Smooth muscle cell (in vitro differentiated cells): ENCODE results near the gene ZNF385B. TPM values are rescaled to one million over a fixed set of nuclear protein-coding genes. Genes with fewer than 3 reads are reported as not detected.

Source experiments
- DNase-seq: peaks from one replicate; lab custom pipeline; 2025; ENCODE audit not compliant: unreplicated experiment; lab: John Stamatoyannopoulos, UW
- H2AFZ ChIP-seq: fragments of 200-600 bp; sonication (generic); 2 replicates; pipeline ENCODE4 v1.6.0; 2016; ENCODE audit warnings: antibody characterized with exemption, low read depth, mild to moderate bottlenecking
- H3F3A ChIP-seq: fragments of 200-600 bp; sonication (generic); 2 replicates; pipeline ENCODE4 v1.6.0; 2017; ENCODE audit warnings: antibody characterized with exemption, low read depth
- H3K27ac ChIP-seq: fragments of 200-600 bp; sonication (generic); 2 replicates; pipeline ENCODE4 v1.5.1; 2016; ENCODE audit warnings: low read depth, mild to moderate bottlenecking
- H3K27me3 ChIP-seq: fragments of 200-600 bp; sonication (generic); 2 replicates; pipeline ENCODE4 v1.6.1; 2016; ENCODE audit warnings: low read depth, mild to moderate bottlenecking
- H3K36me3 ChIP-seq: fragments of 200-600 bp; sonication (generic); 2 replicates; pipeline ENCODE4 v1.5.1; 2016; ENCODE audit warnings: low read depth
- H3K4me1 ChIP-seq: fragments of 200-600 bp; sonication (generic); 2 replicates; pipeline ENCODE4 v1.5.1; 2016; ENCODE audit warnings: low read depth
- H3K4me2 ChIP-seq: fragments of 200-600 bp; sonication (generic); 2 replicates; pipeline ENCODE4 v1.6.0; 2016; ENCODE audit warnings: mild to moderate bottlenecking
- H3K4me3 ChIP-seq: fragments of 200-600 bp; sonication (generic); 2 replicates; pipeline ENCODE4 v1.5.1; 2016; ENCODE audit warnings: mild to moderate bottlenecking
- H3K79me2 ChIP-seq: fragments of 200-600 bp; sonication (generic); 2 replicates; pipeline ENCODE4 v1.6.0; 2016; ENCODE audit warnings: low read depth, mild to moderate bottlenecking
- H3K9ac ChIP-seq: fragments of 200-600 bp; sonication (generic); 2 replicates; pipeline ENCODE4 v1.6.0; 2016; ENCODE audit warnings: low read depth
- H3K9me3 ChIP-seq: fragments of 200-600 bp; sonication (generic); replicated peaks from 2 replicates; pipeline ENCODE4 v1.5.1; 2016; ENCODE audit warnings: low read depth
- H4K20me1 ChIP-seq: fragments of 200-600 bp; sonication (generic); 2 replicates; pipeline ENCODE4 v1.6.0; 2016; ENCODE audit warnings: low read depth
- WGBS: methylation state at CpG from one replicate; pipeline ENCODE4 v1.1.7; 2016; ENCODE audit warnings: low lambda C conversion rate; 5-methylcytosine and 5-hydroxymethylcytosine counted together
- polyA plus RNA-seq: library from polyadenylated mRNA; unstranded; fragments of >200 nt; fragmentation: Nextera tagmentation; extraction: Ambion mirVana; gene quantifications from 2 replicates; pipeline ENCODE4 v1.2.1, GENCODE V29; 2016
- total RNA-seq: library from RNA; depleted of rRNA; stranded (reverse); fragments of >200 nt; gene quantifications from 2 replicates; pipeline ENCODE4 v1.2.3, GENCODE V29; 2014
- TF ChIP-seq, protein P1 (sequence below): fragments of 200-600 bp; sonication (generic); IDR thresholded peaks from 2 replicates; pipeline ENCODE4 v1.5.1; 2017; ENCODE audit warnings: borderline replicate concordance, mild to moderate bottlenecking, antibody characterized with exemption; ENCODE audit not compliant: insufficient read depth, poor library complexity, severe bottlenecking

ZNF385B gene
- total and polyA plus RNA-seq, 2 experiments from 2014 or later, result 1.4 to 3.2 TPM

DNA sequence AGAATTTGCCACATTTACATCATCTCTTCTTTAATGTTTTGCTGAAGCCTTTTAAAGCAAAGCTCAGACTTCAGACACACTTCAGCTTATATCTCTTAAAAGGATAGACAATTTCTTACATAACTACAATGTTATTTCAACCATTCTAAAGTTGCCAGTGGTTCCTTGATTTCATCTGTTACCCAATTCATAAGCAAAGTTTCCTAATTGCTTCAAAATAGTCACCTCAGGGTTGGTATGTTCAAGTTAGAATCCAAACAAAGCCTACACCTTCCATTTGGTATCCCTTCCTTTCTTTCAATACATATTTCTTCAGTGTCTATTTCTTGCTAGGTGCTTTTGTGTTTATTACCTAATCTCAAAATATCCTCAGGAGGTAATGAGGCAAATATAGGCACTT is 60.6 kb downstream of the ZNF385B start:
- H3K79me2 ChIP-seq, result no peaks in the 10 kb centered on the region
- H3K36me3 ChIP-seq, result no peaks in the 10 kb centered on the region
- TF ChIP-seq, protein P1, sequence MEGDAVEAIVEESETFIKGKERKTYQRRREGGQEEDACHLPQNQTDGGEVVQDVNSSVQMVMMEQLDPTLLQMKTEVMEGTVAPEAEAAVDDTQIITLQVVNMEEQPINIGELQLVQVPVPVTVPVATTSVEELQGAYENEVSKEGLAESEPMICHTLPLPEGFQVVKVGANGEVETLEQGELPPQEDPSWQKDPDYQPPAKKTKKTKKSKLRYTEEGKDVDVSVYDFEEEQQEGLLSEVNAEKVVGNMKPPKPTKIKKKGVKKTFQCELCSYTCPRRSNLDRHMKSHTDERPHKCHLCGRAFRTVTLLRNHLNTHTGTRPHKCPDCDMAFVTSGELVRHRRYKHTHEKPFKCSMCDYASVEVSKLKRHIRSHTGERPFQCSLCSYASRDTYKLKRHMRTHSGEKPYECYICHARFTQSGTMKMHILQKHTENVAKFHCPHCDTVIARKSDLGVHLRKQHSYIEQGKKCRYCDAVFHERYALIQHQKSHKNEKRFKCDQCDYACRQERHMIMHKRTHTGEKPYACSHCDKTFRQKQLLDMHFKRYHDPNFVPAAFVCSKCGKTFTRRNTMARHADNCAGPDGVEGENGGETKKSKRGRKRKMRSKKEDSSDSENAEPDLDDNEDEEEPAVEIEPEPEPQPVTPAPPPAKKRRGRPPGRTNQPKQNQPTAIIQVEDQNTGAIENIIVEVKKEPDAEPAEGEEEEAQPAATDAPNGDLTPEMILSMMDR, result no peak
- H3K27ac ChIP-seq, result no peak overlapping the region
- no peak overlapping the region for H3K4me2 ChIP-seq
- H4K20me1 ChIP-seq, result no peaks in the 10 kb centered on the region
- H3K27me3 ChIP-seq, result no peaks in the 10 kb centered on the region
- H3K4me3 ChIP-seq, result no peak overlapping the region
- no peak overlapping the region for H3K9ac ChIP-seq
- H2AFZ ChIP-seq, result no peak overlapping the region
- no peak for DNase-seq
- H3K9me3 ChIP-seq, result no peaks in the 10 kb centered on the region
- H3F3A ChIP-seq, result no peaks in the 10 kb centered on the region
- peaks cover 5% of the 10 kb centered on the region for H3K4me1 ChIP-seq

DNA sequence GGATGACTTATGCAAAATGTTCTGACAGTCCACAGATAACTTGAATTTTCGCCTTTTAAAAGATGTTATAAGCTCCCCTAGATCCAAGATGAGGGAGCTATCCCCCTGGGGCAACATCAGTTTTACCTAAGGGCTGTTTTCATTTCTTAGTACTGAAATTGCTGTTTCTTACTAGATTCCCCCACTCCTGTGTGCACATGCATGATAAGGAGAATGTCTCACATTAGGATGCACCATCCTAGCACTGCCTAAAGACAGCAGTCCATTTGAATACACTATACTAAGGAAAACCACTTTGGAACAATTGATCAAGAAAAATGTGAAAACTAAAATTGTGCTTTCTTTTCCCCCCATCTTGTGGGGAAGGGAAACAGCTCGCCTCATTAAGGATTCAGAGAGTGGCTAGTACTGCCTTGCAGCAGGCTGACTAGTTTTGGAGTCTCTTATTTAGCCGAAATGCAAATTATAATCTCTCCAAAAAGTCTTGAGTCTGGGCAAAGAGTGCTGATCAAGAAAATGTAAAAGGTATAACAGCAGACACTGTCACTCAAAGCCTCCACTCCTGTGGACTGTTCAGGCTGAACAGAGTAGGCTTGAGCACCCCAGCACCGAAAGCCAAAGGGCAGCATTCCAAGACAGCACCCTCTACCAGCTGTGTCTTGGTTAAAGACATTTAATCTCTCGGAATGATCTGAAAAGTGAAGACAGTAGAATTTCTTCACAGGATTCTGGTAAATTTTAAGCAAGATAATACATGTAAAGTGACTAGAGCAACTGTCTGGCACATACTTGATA is 65.0 kb downstream of the ZNF385B start:
- Histone ChIP-seq H2AFZ (no peak overlapping the region), H3K79me2 (no peaks in the 10 kb centered on the region), H4K20me1 (no peaks in the 10 kb centered on the region), H3F3A (no peaks in the 10 kb centered on the region), H3K4me1 (peaks cover 8% of the 10 kb centered on the region), H3K27me3 (no peaks in the 10 kb centered on the region), H3K9ac (no peak overlapping the region), H3K4me2 (no peak overlapping the region), H3K36me3 (no peaks in the 10 kb centered on the region), H3K4me3 (no peak overlapping the region), H3K27ac (no peak overlapping the region), H3K9me3 (no peaks in the 10 kb centered on the region)
- WGBS, result 87% methylated on average over 5 of the region's 5 CpGs
- TF ChIP-seq, protein P1, result no peak
- DNase-seq, result no peak

DNA sequence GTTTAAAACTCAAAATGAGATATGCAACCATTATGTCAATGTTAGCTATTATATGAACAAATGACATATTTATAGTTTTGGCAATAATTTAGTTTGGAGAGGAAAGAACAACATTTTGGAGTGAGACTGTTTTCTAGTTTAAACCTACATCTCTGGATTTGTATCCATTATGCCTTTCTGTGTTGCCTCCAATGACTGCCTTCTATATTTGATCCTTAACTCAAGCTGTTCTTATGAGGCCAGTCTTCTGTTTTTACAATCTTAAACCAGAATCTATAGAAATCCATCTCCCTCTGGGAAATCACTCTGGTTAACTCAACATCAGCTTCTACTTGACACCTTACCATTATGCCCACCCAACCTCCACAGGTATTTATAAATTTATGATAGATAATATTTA is 67.5 kb downstream of the ZNF385B start:
- H3K36me3 ChIP-seq, result no peaks in the 10 kb centered on the region
- DNase-seq, result no peak

More for the DNA sequence above, 67.5 kb downstream of the ZNF385B start:
- H3K4me3 ChIP-seq, result no peak overlapping the region
- H3K4me2 ChIP-seq, result no peak overlapping the region
- H3K9ac ChIP-seq, result no peak overlapping the region
- H2AFZ ChIP-seq, result no peak overlapping the region
- H3K27me3 ChIP-seq, result no peaks in the 10 kb centered on the region
- no peak overlapping the region for H3K27ac ChIP-seq
- no peaks in the 10 kb centered on the region for H3F3A ChIP-seq
- TF ChIP-seq, protein P1, result no peak
- H4K20me1 ChIP-seq, result no peaks in the 10 kb centered on the region
- H3K4me1 ChIP-seq, result peaks cover 8% of the 10 kb centered on the region
- no peaks in the 10 kb centered on the region for H3K79me2 ChIP-seq
- H3K9me3 ChIP-seq, result no peaks in the 10 kb centered on the region
